K562 (cell line): ENCODE results near the gene PCDHB6. TPM values are rescaled to one million over a fixed set of nuclear protein-coding genes. Genes with fewer than 3 reads are reported as not detected.
A peak's percentile ranks its signal among the peaks of the same experiment; 100 is the strongest.
"Not testable (repeated sequence)": the region's sequence is repeated elsewhere in the genome, so short reads cannot be mapped to it uniquely, and the experiment has no call there.

Experiments used
- ATAC-seq: fragments of 200-7000 bp; cut with Tn5 transposase; 3 replicates; pipeline ENCODE4 v1.9.1; 2020; ENCODE audit warnings: moderate library complexity
- BruUV-seq: library from RNA; stranded (reverse); fragments of 400-500 nt; replicated peaks from 2 replicates; lab custom pipeline; 2021; lab: Mats Ljungman, UMichigan
- CTCF ChIA-PET: fragments of 300-600 bp; formaldehyde crosslinking; extraction: SDS; loops from one replicate; lab custom pipeline; 2021; ENCODE audit warnings: low intra/inter-chr PET ratio; lab: Yijun Ruan, JAX
- POLR2A ChIA-PET: fragments of 300-600, 350-650 bp; sonication (Branson Sonifier 250); formaldehyde crosslinking; extraction: SDS; loops from one replicate; lab custom pipeline; 2021; ENCODE audit warnings: antibody characterized with exemption, inconsistent platforms; lab: Yijun Ruan, JAX
- DNase-seq, 4 experiments: peaks; one replicate each; pipeline versions ENCODE4 v3.0.0 to v3.0.0-alpha.2; 2011 to 2018; ENCODE audit warnings: low spot score in 3 of 4, mixed read lengths in 3 of 4; ENCODE audit errors: extremely low read depth in 1 of 4
- FAIRE-seq: peaks from 2 replicates; lab custom pipeline; 2011; peaks lifted over from hg19 to GRCh38; lab: Jason Lieb, UNC
- H2AFZ ChIP-seq: 2 replicates; pipeline ENCODE4 v1.6.0; 2011; ENCODE audit warnings: low read depth, low read length, control low read depth, inconsistent platforms
- H3K27ac ChIP-seq: fragments of 200-600 bp; 3 replicates; pipeline ENCODE4 v1.8.0; 2011; ENCODE audit warnings: low read depth, mild to moderate bottlenecking, control low read depth, inconsistent platforms, low read length, moderate library complexity, mixed read lengths; ENCODE audit errors: extremely low read depth
- H3K27me3 ChIP-seq, 2 experiments: fragments of 300-600 bp in 1 of 2; 2 replicates in 1 of 2; 3 replicates in 1 of 2; pipeline versions ENCODE4 v1.6.0 to v1.8.0; 2011; ENCODE audit warnings: inconsistent platforms in 2 of 2, low read length in 2 of 2, mild to moderate bottlenecking in 1 of 2, mixed read lengths in 1 of 2, moderate library complexity in 1 of 2; ENCODE audit not compliant: control insufficient read depth in 2 of 2, insufficient read depth in 2 of 2
- H3K36me3 ChIP-seq: fragments of 300-600 bp; 3 replicates; pipeline ENCODE4 v1.8.0; 2011; ENCODE audit warnings: mild to moderate bottlenecking, low read length, inconsistent platforms; ENCODE audit not compliant: control insufficient read depth, insufficient read depth
- H3K4me1 ChIP-seq, 2 experiments: fragments of 200-600 bp in 1 of 2; replicated peaks in 1 of 2; 2 replicates in 1 of 2; 3 replicates in 1 of 2; pipeline versions ENCODE4 v1.5.1 to v1.8.0; 2011; ENCODE audit warnings: inconsistent platforms in 2 of 2, low read length in 2 of 2, mild to moderate bottlenecking in 1 of 2, mixed read lengths in 1 of 2, moderate library complexity in 1 of 2; ENCODE audit not compliant: control insufficient read depth in 2 of 2, insufficient read depth in 2 of 2
- H3K4me2 ChIP-seq: 2 replicates; pipeline ENCODE4 v1.6.1; 2011; ENCODE audit warnings: low read length, control low read depth, inconsistent platforms, mixed read lengths; ENCODE audit not compliant: insufficient read depth
- H3K4me3 ChIP-seq: fragments of 200-600 bp; sonication (generic), shearing (Covaris generic); 2 replicates; pipeline ENCODE4 v1.5.1; 2016; ENCODE audit warnings: control low read depth, inconsistent platforms
- H3K79me2 ChIP-seq: fragments of 200-600 bp; 3 replicates; pipeline ENCODE4 v1.8.0; 2011; ENCODE audit warnings: low read length, inconsistent platforms; ENCODE audit not compliant: control insufficient read depth, insufficient read depth
- H3K9ac ChIP-seq, 2 experiments: 2 replicates each; pipeline versions ENCODE4 v1.6.0 to v1.6.1; 2011; ENCODE audit warnings: low read depth in 2 of 2, low read length in 2 of 2, control low read depth in 1 of 2, inconsistent platforms in 1 of 2, mild to moderate bottlenecking in 1 of 2, mixed read lengths in 1 of 2; ENCODE audit not compliant: insufficient read depth in 1 of 2
- H3K9me1 ChIP-seq: one replicate; pipeline ENCODE4 v1.6.0; 2011; ENCODE audit warnings: inconsistent platforms, mild to moderate bottlenecking, low read length, moderate library complexity; ENCODE audit not compliant: control insufficient read depth, insufficient read depth
- H3K9me3 ChIP-seq: replicated peaks from 2 replicates; pipeline ENCODE4 v1.5.1; 2011; ENCODE audit warnings: low read depth, low read length, inconsistent platforms; ENCODE audit not compliant: control insufficient read depth, insufficient read depth
- H4K20me1 ChIP-seq: replicated peaks from 2 replicates; pipeline ENCODE4 v1.6.1; 2011; ENCODE audit warnings: low read length, inconsistent platforms, mixed read lengths; ENCODE audit not compliant: control insufficient read depth, insufficient read depth
- CEBPB ChIP-seq: fragments of 450-650 bp; IDR thresholded peaks from 2 replicates; pipeline ENCODE4 v1.6.1; 2016; ENCODE audit warnings: missing genetic modification characterization, missing compliant biosample characterization
- CHCHD3 ChIP-seq: fragments of 250-450 bp; sonication (Bioruptor Pico); IDR thresholded peaks from 2 replicates; pipeline ENCODE4 v2.1.2; 2022; ENCODE audit warnings: mild to moderate bottlenecking
- CREM ChIP-seq: IDR thresholded peaks from 2 replicates; pipeline ENCODE4 v1.6.1; 2014; ENCODE audit warnings: antibody characterized with exemption, low read depth
- CTCF ChIP-seq, 3 experiments: IDR thresholded peaks in 2 of 3; conservative IDR thresholded peaks in 1 of 3; 2 replicates each; pipeline ENCODE4 v1.5.1; 2011 to 2012; ENCODE audit warnings: low read length in 3 of 3, mild to moderate bottlenecking in 3 of 3, control low read depth in 2 of 3, improper control_type of control experiment in 1 of 3, inconsistent platforms in 1 of 3, low read depth in 1 of 3, mixed read lengths in 1 of 3, moderate library complexity in 1 of 3; ENCODE audit not compliant: insufficient read depth in 2 of 3
- HCFC1 ChIP-seq: IDR thresholded peaks from 2 replicates; pipeline ENCODE4 v1.6.1; 2012; ENCODE audit warnings: low read depth, low read length, improper control_type of control experiment
- KAT8 ChIP-seq: fragments of 450-650 bp; IDR thresholded peaks from 2 replicates; pipeline ENCODE4 v1.6.1; 2016; ENCODE audit warnings: low read depth, mild to moderate bottlenecking
- MAFF ChIP-seq: IDR thresholded peaks from 2 replicates; pipeline ENCODE4 v1.6.1; 2012; ENCODE audit warnings: low read length, improper control_type of control experiment
- RAD21 ChIP-seq, 2 experiments: fragments of 250-450 bp in 1 of 2; fragments of 450-650 bp in 1 of 2; sonication (Bioruptor Pico) in 1 of 2; formaldehyde crosslinking in 1 of 2; IDR thresholded peaks in 1 of 2; conservative IDR thresholded peaks in 1 of 2; 2 replicates each; pipeline versions ENCODE4 v1.4.0 to v1.8.0; 2020 to 2022; ENCODE audit warnings: mild to moderate bottlenecking in 2 of 2, moderate library complexity in 1 of 2
- WGBS: fragments of 100-300 bp; shearing (Covaris generic); methylation state at CpG from one replicate; pipeline ENCODE4 v1.1.6; 2016; ENCODE audit warnings: low coverage, mixed read lengths; ENCODE audit not compliant: insufficient coverage; ENCODE audit errors: missing lambda C conversion rate; 5-methylcytosine and 5-hydroxymethylcytosine counted together
- in situ Hi-C: fragments of 300-500 bp; cut with MboI; formaldehyde crosslinking; loops from 4 replicates; pipeline ENCODE4 v1.15.0; 2018; ENCODE audit warnings: inconsistent platforms, mixed read lengths
- intact Hi-C: fragments of 100-400 bp; cut with micrococcal nuclease; formaldehyde crosslinking; loops from 2 replicates; pipeline ENCODE4 v1.14.2; 2022
- polyA plus RNA-seq, 8 experiments: library from polyadenylated mRNA; depleted of rRNA in 4 of 8; stranded (reverse) in 5 of 8; unstranded in 3 of 8; fragments of >200 nt; fragmentation: Nextera tagmentation in 2 of 8; fragmentation: Illumina TruSeq in 1 of 8; extraction: Ambion mirVana in 2 of 8; extraction: Trizol in 1 of 8; gene quantifications; 2 replicates each; pipeline versions ENCODE4 v1.2.1 to v1.2.3, GENCODE V29; 2011 to 2014; ENCODE audit warnings: inconsistent platforms in 1 of 8, missing spikeins in 1 of 8
- total RNA-seq, 7 experiments: library from RNA; depleted of rRNA in 6 of 7; stranded (reverse); fragments of >200 nt in 6 of 7; fragmentation: Illumina TruSeq in 2 of 7; extraction: Trizol in 2 of 7; gene quantifications; 2 replicates each; pipeline versions ENCODE4 v1.2.1 to v1.2.3, GENCODE V29; 2011 to 2021; ENCODE audit warnings: low replicate concordance in 1 of 7

The PCDHB6 gene
- total and polyA plus RNA-seq, 9 of the 15 experiments (the other 6 are each of a cell fraction or from before 2014, with no cell fraction given), result not detected

- TF ChIP-seq KAT8 (no peak), HCFC1 (no peak), CEBPB (tag) (no peak), MAFF (0 out of 2 replicates have a peak, but pooled peaks have one; percentile 3)
- TF ChIP-seq, all 486 proteins: peak for 3
Observed at GRCh38 chr5:141180313-141180712, 30.5 kb downstream of the PCDHB6 start (continued).

- Histone ChIP-seq H4K20me1 (no peaks in the 10 kb centered on the region), H3K9me3 (no peaks in the 10 kb centered on the region), H2AFZ (no peak within 1 kb of the TSS), H3K79me2 (no peaks in the 10 kb centered on the region), H3K36me3 (no peaks in the 10 kb centered on the region), H3K27me3 (peaks cover 5 to 14% of the 10 kb centered on the region in 2 experiments; a peak in 1 of 5 replicates), H3K4me1 (no peaks in the 10 kb centered on the region), H3K27ac (no peak within 1 kb of the TSS), H3K9ac (no peak within 1 kb of the TSS), H3K4me2 (no peak within 1 kb of the TSS), H3K4me3 (no peak within 1 kb of the TSS), H3K9me1 (no peaks in the 10 kb centered on the region)
- in situ Hi-C loops (no loop called here), intact Hi-C loops (no loop called here)
- DNase-seq, result peak in 2 of 4 experiments; percentile 17 to 31
- CTCF ChIA-PET, result no interaction called here
- peak; percentile 46 for FAIRE-seq
- TF ChIP-seq RAD21 (CRISPR knock-in tag; conservative IDR thresholded peaks at IDR 0.05 in 1 of 2, IDR thresholded peaks at IDR 0.05 in 1 of 2) (0 out of 4 replicates have a peak, but pooled peaks of 1 of the 2 experiments have one; percentile 17), CHCHD3 (no peak), CTCF (IDR thresholded peaks at IDR 0.05 in 2 of 3, conservative IDR thresholded peaks at IDR 0.05 in 1 of 3; ENCODE audit: insufficient read depth in 2 of 3, low read depth in 1 of 3, low read length in 3 of 3) (peak; percentile 38 to 51 (median 46)), CREM (peak; percentile 14; the same call in 1 of the 2 replicates)
- no TSS peak for BruUV-seq
- 2% methylated on average over 13 of the region's 13 CpGs for WGBS
- POLR2A ChIA-PET, result no interaction called here
- peak; percentile 78 for ATAC-seq
Observed at GRCh38 chr5:141182248-141182647, 32.4 kb downstream of the PCDHB6 start, which contains the start of gene PCDHB16. TSS of gene PCDHB16 (plus strand) at chr5:141182387. CDS start at chr5:141182560, 173 bp downstream.

- DNase-seq, BruUV-seq, H3K9ac ChIP-seq, H3K79me2 ChIP-seq, H3K36me3 ChIP-seq, H3K4me2 ChIP-seq, POLR2A ChIA-PET, H3K9me1 ChIP-seq, intact Hi-C loops, ATAC-seq, FAIRE-seq, H3K4me3 ChIP-seq, in situ Hi-C loops, H3K4me1 ChIP-seq, H3K9me3 ChIP-seq, H3K27ac ChIP-seq, H2AFZ ChIP-seq, H4K20me1 ChIP-seq, H3K27me3 ChIP-seq, CTCF ChIA-PET: not testable (repeated sequence)
- 3% methylated on average over 21 of the region's 69 CpGs for WGBS
Observed at GRCh38 chr5:141184117-141184855, 34.4 kb downstream of the PCDHB6 start.
